Measurements from ENCODE around the gene FAF1. TPM values are rescaled to one million over a fixed set of nuclear protein-coding genes. Genes with fewer than 3 reads are reported as not detected.
A peak's percentile ranks its signal among the peaks of the same experiment; 100 is the strongest.
"Not testable (repeated sequence)": the region's sequence is repeated elsewhere in the genome, so short reads cannot be mapped to it uniquely, and the experiment has no call there.

FAF1 gene
- total RNA-seq (2014; rRNA removed; shearing (Covaris generic)) (49.1 and 53.9 TPM in 2 replicates), polyA plus RNA-seq (2016; fragmentation: Nextera tagmentation; extraction: Ambion mirVana) (7.2 and 9.5 TPM in 2 replicates)

DNA sequence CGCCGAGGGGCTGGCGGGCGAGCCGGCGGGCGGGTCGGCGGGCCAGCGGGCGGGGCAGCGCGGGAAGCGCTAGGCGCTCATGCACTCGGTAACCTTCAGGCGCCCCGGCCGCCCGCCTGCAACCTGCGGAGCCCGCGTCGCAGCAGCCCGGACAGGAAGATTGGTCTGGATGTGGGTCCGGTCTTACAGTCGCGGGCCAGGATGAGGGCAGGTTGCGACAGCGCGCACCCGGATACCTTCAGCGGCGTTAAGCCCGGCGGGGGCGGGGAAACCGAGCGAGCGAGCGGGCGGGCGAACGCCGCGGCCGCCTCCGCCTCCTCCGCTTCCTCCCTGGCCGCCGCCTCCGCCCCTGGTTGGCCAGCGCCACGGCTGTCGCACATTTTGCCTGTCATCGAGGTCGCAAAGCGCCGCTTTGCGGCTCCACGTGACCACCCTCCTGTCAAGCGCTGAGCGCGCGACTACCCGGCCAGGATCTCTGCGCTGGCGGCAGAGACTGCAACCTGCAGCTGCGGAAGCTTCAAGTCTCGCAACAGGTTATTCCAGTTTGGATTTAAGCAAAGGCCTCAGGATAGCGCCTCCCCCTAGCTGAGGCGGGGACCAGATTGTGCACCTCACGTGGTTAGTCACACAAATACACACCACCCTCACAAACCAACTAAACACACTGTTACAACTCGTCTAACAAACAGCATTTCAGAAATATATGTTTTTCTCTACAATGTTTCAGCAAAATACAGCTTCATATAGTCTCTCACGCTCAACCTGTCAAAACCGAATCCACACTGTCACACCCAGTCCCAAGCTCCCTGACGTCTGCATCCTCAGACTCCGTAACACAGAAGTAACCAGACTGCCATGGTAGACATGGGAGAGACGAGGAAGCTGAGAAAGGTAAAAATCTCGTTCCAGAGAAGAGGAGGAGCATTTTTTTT, at the start of gene FAF1:
FAF1 (minus strand) TSS at position 355 of the 932 bp plus-strand sequence. CDS start 456 bp downstream, outside the sequence.
- no peaks in the 10 kb centered on the region for H3K9me3 ChIP-seq (ENCODE audit: low read depth)
- 1% methylated on average over 36 to 58 of the region's 80 CpGs for WGBS, 2 experiments (ENCODE audit: low coverage in 1 of 2, low lambda C conversion rate in 2 of 2, missing lambda C conversion rate in 2 of 2)
- peak within 1 kb of the TSS; percentile 61 for H3K27ac ChIP-seq
- in situ Hi-C loops (cut with MboI): no loop called here
- H3K4me2 ChIP-seq (ENCODE audit: unreplicated experiment): peak within 1 kb of the TSS; percentile 100
- H3K9ac ChIP-seq: peak within 1 kb of the TSS; percentile 82
- peak within 1 kb of the TSS; percentile 91 for H3K4me3 ChIP-seq
- H2AFZ ChIP-seq: peak within 1 kb of the TSS; percentile 99
- H3K36me3 ChIP-seq (ENCODE audit: low read depth): no peaks in the 10 kb centered on the region
- peaks cover 4% of the 10 kb centered on the region; the same call in 1 of the 2 replicates for H3K4me1 ChIP-seq (ENCODE audit: insufficient read depth)
- H3K79me2 ChIP-seq (ENCODE audit: insufficient read depth): peaks cover 44% of the 10 kb centered on the region
- H3K27me3 ChIP-seq (replicated peaks; ENCODE audit: insufficient read depth): no peaks in the 10 kb centered on the region
- peaks cover 3% of the 10 kb centered on the region; the same call in 1 of the 2 replicates for H4K20me1 ChIP-seq (ENCODE audit: insufficient read depth)
- H3F3A ChIP-seq (ENCODE audit: insufficient read depth): peaks cover 5% of the 10 kb centered on the region; the same call in 1 of the 2 replicates
- no peaks in the 10 kb centered on the region for H3K9me2 ChIP-seq (ENCODE audit: insufficient read depth)
- DNase-seq: peak; percentile 98
- no peak for TF ChIP-seq EZH2 (IDR thresholded peaks at IDR 0.05; ENCODE audit: insufficient read depth, poor library complexity, severe bottlenecking)
- TF ChIP-seq EZH2phosphoT487 (IDR thresholded peaks at IDR 0.05; ENCODE audit: insufficient read depth, low read depth): no peak

DNA sequence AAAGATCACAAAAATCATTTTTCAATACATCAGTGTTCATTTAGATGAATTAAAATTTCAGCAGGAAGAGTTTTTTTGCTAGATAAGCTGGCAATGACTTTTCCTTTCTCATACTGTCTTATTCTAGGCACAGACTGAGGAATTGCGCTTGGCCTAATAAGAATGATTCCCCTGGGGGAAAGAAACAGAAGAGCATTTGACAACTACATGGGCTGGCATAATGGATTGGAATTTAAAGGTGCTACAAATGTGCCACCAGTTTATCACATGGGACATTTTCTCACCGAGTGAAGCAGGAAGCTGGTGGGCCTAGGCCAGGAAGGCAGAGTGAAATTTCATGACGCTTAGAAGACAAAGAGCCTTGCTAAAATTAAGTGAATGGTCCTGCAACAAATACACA, 49.3 kb upstream of the FAF1 start:
- H3K36me3 ChIP-seq (ENCODE audit: low read depth): no peaks in the 10 kb centered on the region
- in situ Hi-C loops (cut with MboI): no loop called here
- no peak overlapping the region for H3K4me2 ChIP-seq (ENCODE audit: unreplicated experiment)
- H2AFZ ChIP-seq: no peak overlapping the region
- TF ChIP-seq EZH2phosphoT487 (IDR thresholded peaks at IDR 0.05; ENCODE audit: insufficient read depth, low read depth) (no peak), EZH2 (IDR thresholded peaks at IDR 0.05; ENCODE audit: insufficient read depth, poor library complexity, severe bottlenecking) (no peak)
- no peak overlapping the region for H3K27ac ChIP-seq
- H3K79me2 ChIP-seq (ENCODE audit: insufficient read depth): no peaks in the 10 kb centered on the region
- no peaks in the 10 kb centered on the region for H3K9me3 ChIP-seq (ENCODE audit: low read depth)
- DNase-seq: no peak
- 88 to 90% methylated on average over 3 of the region's 3 CpGs for WGBS, 2 experiments (ENCODE audit: low coverage in 1 of 2, low lambda C conversion rate in 2 of 2, missing lambda C conversion rate in 2 of 2)
- H3K4me3 ChIP-seq: no peak overlapping the region
- H3K9ac ChIP-seq: no peak overlapping the region
- no peaks in the 10 kb centered on the region for H3F3A ChIP-seq (ENCODE audit: insufficient read depth)
- H4K20me1 ChIP-seq (ENCODE audit: insufficient read depth): no peaks in the 10 kb centered on the region
- no peaks in the 10 kb centered on the region for H3K4me1 ChIP-seq (ENCODE audit: insufficient read depth)
- H3K27me3 ChIP-seq (replicated peaks; ENCODE audit: insufficient read depth): no peaks in the 10 kb centered on the region
- no peaks in the 10 kb centered on the region for H3K9me2 ChIP-seq (ENCODE audit: insufficient read depth)

DNA sequence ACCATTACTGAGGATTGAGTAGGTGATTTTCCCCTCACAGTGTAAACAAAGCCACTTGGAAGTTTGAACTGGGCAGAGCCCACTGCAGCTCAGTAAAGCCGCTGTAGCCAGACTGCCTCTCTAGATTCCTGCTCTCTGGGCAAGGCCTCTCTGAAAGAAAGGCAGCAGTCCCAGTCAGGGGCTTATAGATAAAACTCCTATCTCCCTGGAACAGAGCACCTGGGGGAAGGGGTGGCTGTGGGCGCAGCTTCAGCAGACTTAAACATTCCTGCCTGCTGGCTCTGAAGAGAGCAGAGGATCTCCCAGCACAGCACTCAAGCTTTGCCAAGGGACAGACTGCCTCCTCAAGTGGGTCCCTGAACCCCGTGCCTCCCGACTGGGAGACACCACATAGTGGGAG, 45.5 kb upstream of the FAF1 start:
- H2AFZ ChIP-seq; H3K9ac ChIP-seq; H3K27ac ChIP-seq; H3K9me3 ChIP-seq (ENCODE audit: low read depth); H3K79me2 ChIP-seq (ENCODE audit: insufficient read depth); H3K4me2 ChIP-seq (ENCODE audit: unreplicated experiment); H3K4me3 ChIP-seq; H3K36me3 ChIP-seq (ENCODE audit: low read depth); H3K9me2 ChIP-seq (ENCODE audit: insufficient read depth); H3K4me1 ChIP-seq (ENCODE audit: insufficient read depth); H3K27me3 ChIP-seq (replicated peaks; ENCODE audit: insufficient read depth); DNase-seq; H4K20me1 ChIP-seq (ENCODE audit: insufficient read depth); in situ Hi-C loops (cut with MboI); H3F3A ChIP-seq (ENCODE audit: insufficient read depth): not testable (repeated sequence)
- WGBS, 2 experiments (ENCODE audit: low coverage in 1 of 2, low lambda C conversion rate in 2 of 2, missing lambda C conversion rate in 2 of 2): 72 to 75% methylated on average over 4 of the region's 4 CpGs

DNA sequence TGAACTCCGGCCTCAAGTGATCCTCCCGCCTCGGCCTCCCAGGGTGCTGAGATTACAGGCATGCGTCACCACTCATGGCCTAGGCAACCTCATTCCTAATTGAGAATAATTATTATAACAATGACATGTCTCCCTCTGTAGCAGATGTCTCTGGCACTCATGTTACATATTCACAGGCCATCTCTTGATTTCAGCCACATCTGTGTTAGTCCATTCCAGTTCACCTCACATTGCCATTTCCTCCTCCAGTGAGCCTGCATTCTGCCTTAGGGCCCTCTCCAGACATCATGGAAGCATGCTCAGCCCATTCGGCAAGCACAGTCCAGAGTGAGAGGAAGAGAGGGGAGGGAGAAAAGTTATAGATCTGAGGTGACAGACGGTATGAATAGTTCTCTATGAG, 42.4 kb upstream of the FAF1 start:
- no peak overlapping the region for H3K4me2 ChIP-seq (ENCODE audit: unreplicated experiment)
- no peaks in the 10 kb centered on the region for H3K79me2 ChIP-seq (ENCODE audit: insufficient read depth)
- no peak overlapping the region for H2AFZ ChIP-seq
- no peaks in the 10 kb centered on the region for H3K9me2 ChIP-seq (ENCODE audit: insufficient read depth)
- no peaks in the 10 kb centered on the region for H3F3A ChIP-seq (ENCODE audit: insufficient read depth)
- H3K4me3 ChIP-seq: no peak overlapping the region
- H3K27ac ChIP-seq: no peak overlapping the region
- no peak overlapping the region for H3K9ac ChIP-seq
- H3K36me3 ChIP-seq (ENCODE audit: low read depth): no peaks in the 10 kb centered on the region
- in situ Hi-C loops (cut with MboI): no loop called here
- H3K9me3 ChIP-seq (ENCODE audit: low read depth): no peaks in the 10 kb centered on the region
- 86 to 89% methylated on average over 6 of the region's 6 CpGs for WGBS, 2 experiments (ENCODE audit: low coverage in 1 of 2, low lambda C conversion rate in 2 of 2, missing lambda C conversion rate in 2 of 2)
- TF ChIP-seq EZH2 (IDR thresholded peaks at IDR 0.05; ENCODE audit: insufficient read depth, poor library complexity, severe bottlenecking) (no peak), EZH2phosphoT487 (IDR thresholded peaks at IDR 0.05; ENCODE audit: insufficient read depth, low read depth) (no peak)
- DNase-seq: no peak
- no peaks in the 10 kb centered on the region for H3K4me1 ChIP-seq (ENCODE audit: insufficient read depth)
- H4K20me1 ChIP-seq (ENCODE audit: insufficient read depth): no peaks in the 10 kb centered on the region
- H3K27me3 ChIP-seq (replicated peaks; ENCODE audit: insufficient read depth): no peaks in the 10 kb centered on the region

Data from GM23248 (cell line).